ENCODE data around the gene SCN4B. TPM values are rescaled to one million over a fixed set of nuclear protein-coding genes. Genes with fewer than 3 reads are reported as not detected.

SCN4B gene
- total and polyA plus RNA-seq, 10 of the 15 experiments (the other 5 are each of a cell fraction or from before 2014, with no cell fraction given): 0.01 to 0.49 (median 0.04) TPM; not detected in 5

GRCh38 chr11:118151431-118151830 is 1.2 kb downstream of the SCN4B start (continued):
- TF ChIP-seq ETV6 (conservative IDR thresholded peaks at IDR 0.05 in 1 of 2, IDR thresholded peaks at IDR 0.05 in 1 of 2; ENCODE audit: borderline replicate concordance in 1 of 2, low read depth in 1 of 2) (no peak), ZZZ3 (IDR thresholded peaks at IDR 0.05; ENCODE audit: control insufficient read depth, insufficient read length, low read depth) (no peak), POLR2A (IDR thresholded peaks at IDR 0.05; ENCODE audit: low read depth, low read length) (no peak), ZNF217 (IDR thresholded peaks at IDR 0.05) (no peak), SMAD5 (IDR thresholded peaks at IDR 0.05; ENCODE audit: low read depth) (no peak)

- H3K9ac ChIP-seq (ENCODE audit: control insufficient read depth, insufficient read depth, low read length): no peak overlapping the region
- no peak for ATAC-seq
- RAD21 ChIA-PET (ENCODE audit: unreplicated experiment): interaction anchor here (7.7 kb wide), 1 partner anchor 21 kb away, joined by 52 read pairs; no protein-coding TSS in a partner anchor
- FAIRE-seq: no peak
- no peaks in the 10 kb centered on the region for H3K9me3 ChIP-seq (replicated peaks; ENCODE audit: control insufficient read depth, insufficient read depth, low read length)
- SMC1A ChIA-PET (ENCODE audit: uncharacterized antibody, unreplicated experiment): interaction anchor here (1.0 to 7.6 kb wide), 3 partner anchors 18 to 146 kb away, joined by 3 to 49 read pairs (median 3); no protein-coding TSS in a partner anchor
- no peaks in the 10 kb centered on the region for H3K79me2 ChIP-seq (ENCODE audit: control insufficient read depth, insufficient read depth, low read length)
- H3K36me3 ChIP-seq (ENCODE audit: control insufficient read depth in 2 of 2, insufficient read depth in 2 of 2, low read length in 1 of 2): no peaks in the 10 kb centered on the region
- intact Hi-C loops (cut with micrococcal nuclease; ENCODE audit: unreplicated experiment): loop anchor here (5.0 kb wide), 3 partner anchors 203 to 418 kb away; partner anchors contain the start of gene IFT46
- H3K4me1 ChIP-seq (ENCODE audit: control insufficient read depth, insufficient read depth, low read length): no peaks in the 10 kb centered on the region
- no TSS peak for BruUV-seq (replicated peaks)
- H3K4me3 ChIP-seq: no peak overlapping the region
- TF ChIP-seq PBX3 (IDR thresholded peaks at IDR 0.05; ENCODE audit: insufficient replicate concordance, low read depth, low read length) (no peak), RB1 (IDR thresholded peaks at IDR 0.05; ENCODE audit: borderline replicate concordance) (no peak), TCF7 (IDR thresholded peaks at IDR 0.05; ENCODE audit: borderline replicate concordance) (no peak), BRCA1 (IDR thresholded peaks at IDR 0.05; ENCODE audit: low read depth, low read length) (no peak), MTA2 (IDR thresholded peaks at IDR 0.05; ENCODE audit: low read depth) (no peak)
- no peak overlapping the region for H3K4me2 ChIP-seq (ENCODE audit: control insufficient read depth, insufficient read depth)
- no peak for DNase-seq (ENCODE audit: low read depth, low spot score)
- H3K27me3 ChIP-seq (replicated peaks in 1 of 2; ENCODE audit: control insufficient read depth in 2 of 2, insufficient read depth in 2 of 2, low read length in 1 of 2): peaks cover 19 to 23% of the 10 kb centered on the region in 2 experiments
- no peak overlapping the region for H2AFZ ChIP-seq (ENCODE audit: control insufficient read depth, low read depth, low read length)
- no peak overlapping the region for H3K27ac ChIP-seq (ENCODE audit: control insufficient read depth, insufficient read depth)
- CTCF ChIA-PET: interaction anchor here (0.9 kb wide), 1 partner anchor 22 kb away, joined by 6 read pairs; no protein-coding TSS in a partner anchor
- 0% methylated on average over 1 of the region's 1 CpG for WGBS (ENCODE audit: insufficient coverage, insufficient replicate concordance, low lambda C conversion rate, missing lambda C conversion rate)
- in situ Hi-C loops (cut with MboI): no loop called here
- H4K20me1 ChIP-seq (ENCODE audit: control insufficient read depth, insufficient read depth): no peaks in the 10 kb centered on the region
- POLR2A ChIA-PET: no interaction called here
Observed at GRCh38 chr11:118149493-118149892, 3.1 kb downstream of the SCN4B start.

Measured in GM12878 (cell line).